Right lobe of liver (tissue), 6 donors: ENCODE measurements around the gene C16orf82. TPM values are rescaled to one million over a fixed set of nuclear protein-coding genes. Genes with fewer than 3 reads are reported as not detected.

Source experiments
- ATAC-seq, 4 donors: fragments of 200-7000 bp; cut with Tn5 transposase; one replicate each; pipeline ENCODE4 v1.9.1; 2020; ENCODE audit warnings: mild to moderate bottlenecking in 4 of 4, moderate library complexity in 4 of 4
- DNase-seq, 3 donors: peaks; one replicate each; pipeline ENCODE4 v3.0.0-alpha.2; 2020
- H3K27ac ChIP-seq, 3 donors: fragments of 200-600 bp; one replicate each; pipeline ENCODE4 v1.8.0; 2022
- H3K27me3 ChIP-seq, 2 donors: fragments of 200-600 bp; one replicate each; pipeline ENCODE4 v1.8.0; 2022
- H3K36me3 ChIP-seq, 4 donors: fragments of 200-600 bp; sonication (generic) in 1 of 4; one replicate each; pipeline versions ENCODE4 v1.5.1 to v1.8.0; 2017 to 2022; ENCODE audit warnings: control low read depth in 1 of 4
- H3K4me1 ChIP-seq, 4 donors: fragments of 200-600 bp; sonication (generic) in 1 of 4; one replicate each; pipeline versions ENCODE4 v1.5.1 to v1.8.0; 2017 to 2022; ENCODE audit warnings: control low read depth in 1 of 4
- H3K4me3 ChIP-seq, 3 donors: fragments of 200-600 bp; one replicate each; pipeline ENCODE4 v1.8.0; 2022
- H3K9me3 ChIP-seq, 4 donors: fragments of 200-600 bp; sonication (generic) in 1 of 4; one replicate each; pipeline versions ENCODE4 v1.5.1 to v1.8.0; 2017 to 2022; ENCODE audit warnings: control low read depth in 1 of 4
- CTCF ChIP-seq, 4 donors: fragments of 200-600 bp in 3 of 4; fragments of 450-650 bp in 1 of 4; IDR thresholded peaks; one replicate each; pipeline versions ENCODE4 v1.5.1 to v1.8.0; 2016 to 2022; ENCODE audit warnings: antibody characterized with exemption in 4 of 4, mild to moderate bottlenecking in 2 of 4
- POLR2A ChIP-seq: fragments of 450-650 bp; IDR thresholded peaks from one replicate; pipeline ENCODE4 v1.6.1; 2017; ENCODE audit warnings: antibody characterized with exemption, mild to moderate bottlenecking
- WGBS: methylation state at CpG from one replicate; pipeline ENCODE4 v1.1.6; 2018; ENCODE audit warnings: low coverage, low lambda C conversion rate; ENCODE audit not compliant: insufficient coverage; ENCODE audit errors: missing lambda C conversion rate; 5-methylcytosine and 5-hydroxymethylcytosine counted together
- intact Hi-C, 2 donors: fragments of 100-400 bp; cut with DNase I; formaldehyde crosslinking; loops; one replicate each; pipeline versions ENCODE4 v1.11.2 to v1.14.1; 2022
- total RNA-seq, 6 experiments: library from RNA; depleted of rRNA in 2 of 6; stranded (reverse); fragments of >200 nt in 2 of 6; fragmentation: NEBNext Ultra II Directional in 3 of 6; extraction: Animal tissue kit (Norgen Biotek cat#: 25700) in 3 of 6; gene quantifications; one replicate each; pipeline versions ENCODE4 v1.1.0 to v1.2.4, GENCODE V29; 2016 to 2023
- donor health status: DM: no; HTN: yes; CAD: no.
- donor health status: DM: no; HTN: no; CAD: no.
- donor health status: DM: no; HTN: no; CAD: no.
- donor health status: DM: no; HTN: yes; CAD: no.
- donor health status: DM: no; HTN: yes; CAD: no.

The C16orf82 gene
- total RNA-seq, 6 experiments from 2014 or later: not detected

DNA sequence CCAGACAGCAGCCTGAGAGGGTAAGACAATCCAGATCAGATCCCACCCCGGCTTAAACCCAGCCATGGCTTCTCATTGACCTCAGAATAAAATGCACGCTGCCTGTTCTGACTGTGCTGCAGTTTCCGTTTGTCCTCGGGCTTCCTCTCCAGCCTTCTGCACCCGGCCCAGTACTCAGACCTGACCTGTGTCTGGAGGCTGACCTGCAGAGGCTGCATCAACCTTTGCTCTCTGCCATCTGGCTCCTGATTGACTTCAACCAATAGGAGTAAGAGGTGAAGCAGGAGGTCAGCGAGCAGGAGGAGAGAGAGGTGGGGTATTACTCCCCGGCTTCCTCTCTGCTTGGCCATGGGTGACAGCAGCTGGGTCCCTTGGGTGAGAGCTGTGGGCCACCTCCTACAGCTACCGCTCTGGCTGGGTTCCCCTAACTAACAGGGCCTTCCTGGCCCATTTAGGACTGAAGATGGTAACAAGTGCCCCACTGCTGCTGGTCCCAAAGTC lies 46.7 kb downstream of the C16orf82 start:
- Histone ChIP-seq H3K4me1 (peaks cover 0 to 6% (median 0%) of the 10 kb centered on the region in 4 donors), H3K4me3 (no peak overlapping the region), H3K36me3 (no peaks in the 10 kb centered on the region), H3K27ac (no peak overlapping the region), H3K27me3 (no peaks in the 10 kb centered on the region), H3K9me3 (no peaks in the 10 kb centered on the region)
- DNase-seq (peak in 1 of 3 donors; percentile 24), ATAC-seq (peak; percentile 29 to 52 (median 35))
- intact Hi-C loops: no loop called here
- 20% methylated on average over 8 of the region's 8 CpGs for WGBS
- TF ChIP-seq CTCF (IDR thresholded peaks at IDR 0.05) (no peak), POLR2A (no peak)

- H3K36me3 ChIP-seq: no peaks in the 10 kb centered on the region
- H3K27ac ChIP-seq: no peak overlapping the region
- H3K4me1 ChIP-seq: peaks cover 0 to 6% (median 0%) of the 10 kb centered on the region in 4 donors
- no peak for ATAC-seq
- no peak for DNase-seq
- H3K9me3 ChIP-seq: no peaks in the 10 kb centered on the region
- WGBS: 66% methylated on average over 2 of the region's 2 CpGs
- intact Hi-C loops: no loop called here
- no peak overlapping the region for H3K4me3 ChIP-seq
- TF ChIP-seq POLR2A (no peak), CTCF (IDR thresholded peaks at IDR 0.05) (no peak)
- H3K27me3 ChIP-seq: no peaks in the 10 kb centered on the region
Measured at GRCh38 chr16:27114006-27114405, 47.3 kb downstream of the C16orf82 start.

DNA sequence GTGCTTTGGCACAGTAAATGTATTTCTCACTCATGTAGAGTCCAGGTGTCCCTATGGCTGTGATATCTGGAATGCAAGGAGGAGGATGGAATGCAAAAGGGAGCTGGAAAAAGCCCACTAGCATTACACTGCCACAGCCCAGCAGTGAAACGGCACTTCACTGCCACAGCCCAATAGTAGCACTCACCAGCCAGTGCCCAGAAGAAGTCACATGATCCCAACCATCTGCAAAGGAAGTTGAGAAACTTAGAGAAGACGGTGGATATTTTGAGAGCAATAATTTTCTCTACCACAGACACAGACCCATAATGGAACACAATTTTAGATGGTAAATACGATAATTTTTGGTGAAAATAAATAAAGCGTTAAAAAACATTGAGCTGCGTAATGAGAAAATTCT lies 51.8 kb downstream of the C16orf82 start:
- WGBS: 59% methylated on average over 5 of the region's 5 CpGs
- Histone ChIP-seq H3K27ac (no peak overlapping the region), H3K27me3 (no peaks in the 10 kb centered on the region), H3K4me1 (peaks cover 0 to 2% (median 0%) of the 10 kb centered on the region in 4 donors), H3K36me3 (no peaks in the 10 kb centered on the region), H3K4me3 (no peak overlapping the region), H3K9me3 (no peaks in the 10 kb centered on the region)
- DNase-seq: no peak
- TF ChIP-seq POLR2A (no peak), CTCF (IDR thresholded peaks at IDR 0.05) (no peak)
- ATAC-seq: no peak
- intact Hi-C loops: no loop called here

Other genes with a start within 250 kb of the C16orf82 start
- gene KDM8, start 136.6 kb downstream of the C16orf82 start, total RNA-seq: 100 to 1,000 TPM in 1 of 6 experiments, 10 to 100 TPM in 5; 11.2 to 153 (median 66.7) TPM
- gene NSMCE1, start 201.8 kb downstream of the C16orf82 start, total RNA-seq: 10 to 100 TPM; 23.7 to 42.3 (median 33.1) TPM
- gene IL4R, start 247.0 kb downstream of the C16orf82 start, total RNA-seq: 100 to 1,000 TPM in 1 of 6 experiments, 10 to 100 TPM in 5; 38.8 to 147 (median 46.9) TPM